ACHN (cell line): ENCODE data around the gene CCP110.
"Not testable (repeated sequence)": the region's sequence is repeated elsewhere in the genome, so short reads cannot be mapped to it uniquely, and the experiment has no call there.

Source experiments
- DNase-seq: peaks from one replicate; pipeline ENCODE4 v3.0.0-alpha.2; 2015
- in situ Hi-C: cut with HindIII; loops from 2 replicates; pipeline ENCODE4 v1.10.0; 2017; ENCODE audit warnings: low sequenced_read_pairs, low pct_ligation_motif_present, low pct_unique_long_range_greater_than_20kb

The CCP110 gene

GRCh38 chr16:19528666-19529065 is 4.9 kb downstream of the CCP110 start:
- in situ Hi-C loops: no loop called here
- no peak for DNase-seq

- in situ Hi-C loops: no loop called here
- no peak for DNase-seq
Observed at GRCh38 chr16:19532601-19533000, 8.9 kb downstream of the CCP110 start.

GRCh38 chr16:19540241-19540970 is 16.7 kb downstream of the CCP110 start:
- no peak for DNase-seq
- in situ Hi-C loops: no loop called here

- in situ Hi-C loops: no loop called here
- no peak for DNase-seq
Observed at GRCh38 chr16:19542138-19542821, 18.5 kb downstream of the CCP110 start.

GRCh38 chr16:19543278-19543996 is 19.7 kb downstream of the CCP110 start:
- DNase-seq, in situ Hi-C loops: not testable (repeated sequence)

GRCh38 chr16:19548144-19548543 is 24.4 kb downstream of the CCP110 start:
- in situ Hi-C loops: no loop called here

GRCh38 chr16:19549673-19550072 is 25.9 kb downstream of the CCP110 start:
- no peak for DNase-seq
- in situ Hi-C loops: no loop called here

More at GRCh38 chr16:19548144-19548543, 24.4 kb downstream of the CCP110 start:
- no peak for DNase-seq

GRCh38 chr16:19555186-19555937 is 31.6 kb downstream of the CCP110 start, which contains the start of gene VPS35L:
Gene VPS35L, plus strand, starts transcription at chr16:19555703. Its CDS starts 27 bp downstream, at chr16:19555730.
- in situ Hi-C loops: no loop called here
- peak; percentile 99 for DNase-seq

GRCh38 chr16:19555938-19556771 is 32.4 kb downstream of the CCP110 start:
- in situ Hi-C loops: no loop called here
- peak; percentile 97 for DNase-seq

- in situ Hi-C loops: no loop called here
- DNase-seq: peak; percentile 66
Observed at GRCh38 chr16:19559242-19559910, 35.6 kb downstream of the CCP110 start.

GRCh38 chr16:19560078-19560477 is 36.3 kb downstream of the CCP110 start:
- in situ Hi-C loops: no loop called here
- no peak for DNase-seq

GRCh38 chr16:19563377-19563776 is 39.6 kb downstream of the CCP110 start:
- no peak for DNase-seq
- in situ Hi-C loops: no loop called here

- DNase-seq: no peak
- in situ Hi-C loops: no loop called here
Observed at GRCh38 chr16:19566362-19566761, 42.6 kb downstream of the CCP110 start.

GRCh38 chr16:19567560-19567959 is 43.8 kb downstream of the CCP110 start:
- in situ Hi-C loops: no loop called here
- no peak for DNase-seq

- in situ Hi-C loops: no loop called here
- DNase-seq: no peak
Observed at GRCh38 chr16:19573997-19574396, 50.3 kb downstream of the CCP110 start.

- in situ Hi-C loops: no loop called here
Observed at GRCh38 chr16:19574615-19575014, 50.9 kb downstream of the CCP110 start.

GRCh38 chr16:19578378-19578971 is 54.7 kb downstream of the CCP110 start:
- in situ Hi-C loops: no loop called here
- no peak for DNase-seq

More at GRCh38 chr16:19574615-19575014, 50.9 kb downstream of the CCP110 start:
- DNase-seq: no peak
